Mesothelial cell of epicardium (in vitro differentiated cells): ENCODE data around the gene MRPL4. TPM values are rescaled to one million over a fixed set of nuclear protein-coding genes. Genes with fewer than 3 reads are reported as not detected.

Experiments
- DNase-seq, 2 experiments: peaks; one replicate each; pipeline ENCODE4 v3.0.0; 2021; ENCODE audit warnings: low spot score in 2 of 2; ENCODE audit not compliant: unreplicated experiment in 2 of 2
- H3K27ac Mint-ChIP-seq: 2 replicates; pipeline ENCODE4 v1.8.0; 2021; ENCODE audit warnings: mixed read lengths
- H3K27me3 Mint-ChIP-seq: 2 replicates; pipeline ENCODE4 v1.8.0; 2021; ENCODE audit warnings: low read depth, mixed read lengths
- H3K36me3 Mint-ChIP-seq: 2 replicates; pipeline ENCODE4 v1.8.0; 2021; ENCODE audit warnings: mixed read lengths
- H3K4me1 Mint-ChIP-seq: 2 replicates; pipeline ENCODE4 v1.8.0; 2021; ENCODE audit warnings: mixed read lengths
- H3K4me3 Mint-ChIP-seq: 2 replicates; pipeline ENCODE4 v1.8.0; 2021; ENCODE audit warnings: mild to moderate bottlenecking, moderate library complexity, mixed read lengths
- H3K9me3 Mint-ChIP-seq: 2 replicates; pipeline ENCODE4 v1.8.0; 2021; ENCODE audit warnings: mixed read lengths
- CTCF ChIP-seq: fragments of 200-600 bp; sonication (generic); IDR thresholded peaks from one replicate; pipeline ENCODE4 v1.5.0; 2021; ENCODE audit warnings: antibody characterized with exemption; ENCODE audit not compliant: unreplicated experiment
- total RNA-seq: library from RNA; stranded (reverse); gene quantifications from 3 replicates; pipeline ENCODE4 v1.2.1, GENCODE V29; 2021

MRPL4 gene
- total RNA-seq, 1 donor from 2014 or later = 54.1 TPM

- Mint-ChIP-seq H3K9me3 (no peaks in the 10 kb centered on the region), H3K27me3 (no peaks in the 10 kb centered on the region), H3K4me1 (peaks cover 10% of the 10 kb centered on the region), H3K36me3 (peaks cover 22% of the 10 kb centered on the region), H3K4me3 (no peak overlapping the region), H3K27ac (no peak overlapping the region)
- no peak for TF ChIP-seq CTCF
- DNase-seq = no peak
These were observed 2.2 kb downstream of the MRPL4 start for GRCh38 chr19:10254244-10254643.

DNA sequence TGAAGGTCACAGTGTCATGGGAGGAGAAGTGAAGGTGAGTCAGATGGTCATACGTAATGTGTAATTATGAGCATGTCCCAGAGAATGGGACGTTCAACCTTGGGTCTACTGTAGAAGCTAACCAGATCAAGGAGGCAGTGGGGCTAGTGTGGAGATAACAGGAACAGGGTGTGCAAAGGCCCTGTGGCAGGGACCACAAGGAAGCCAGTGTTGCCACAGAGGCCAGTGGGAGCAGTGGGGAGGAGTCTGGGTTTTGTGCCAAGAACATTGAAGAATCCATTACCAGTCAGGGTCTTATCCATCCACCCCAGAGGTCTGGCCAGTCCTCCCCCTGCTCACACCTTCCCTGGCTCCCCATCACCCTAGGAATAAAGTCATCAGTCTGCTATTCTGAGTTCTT, 3.3 kb downstream of the MRPL4 start:
- no peaks in the 10 kb centered on the region for H3K27me3 Mint-ChIP-seq
- no peak overlapping the region for H3K27ac Mint-ChIP-seq
- no peaks in the 10 kb centered on the region for H3K9me3 Mint-ChIP-seq
- peaks cover 10% of the 10 kb centered on the region for H3K4me1 Mint-ChIP-seq
- no peak for DNase-seq
- no peak overlapping the region for H3K4me3 Mint-ChIP-seq
- H3K36me3 Mint-ChIP-seq = peaks cover 22% of the 10 kb centered on the region
- no peak for TF ChIP-seq CTCF

GRCh38 chr19:10256551-10256950, 4.5 kb downstream of the MRPL4 start:
- no peak for TF ChIP-seq CTCF
- peaks cover 10% of the 10 kb centered on the region for H3K4me1 Mint-ChIP-seq
- H3K9me3 Mint-ChIP-seq = no peaks in the 10 kb centered on the region
- H3K27me3 Mint-ChIP-seq = no peaks in the 10 kb centered on the region
- peaks cover 22% of the 10 kb centered on the region for H3K36me3 Mint-ChIP-seq
- no peak overlapping the region for H3K27ac Mint-ChIP-seq
- no peak for DNase-seq
- H3K4me3 Mint-ChIP-seq = no peak overlapping the region

DNA sequence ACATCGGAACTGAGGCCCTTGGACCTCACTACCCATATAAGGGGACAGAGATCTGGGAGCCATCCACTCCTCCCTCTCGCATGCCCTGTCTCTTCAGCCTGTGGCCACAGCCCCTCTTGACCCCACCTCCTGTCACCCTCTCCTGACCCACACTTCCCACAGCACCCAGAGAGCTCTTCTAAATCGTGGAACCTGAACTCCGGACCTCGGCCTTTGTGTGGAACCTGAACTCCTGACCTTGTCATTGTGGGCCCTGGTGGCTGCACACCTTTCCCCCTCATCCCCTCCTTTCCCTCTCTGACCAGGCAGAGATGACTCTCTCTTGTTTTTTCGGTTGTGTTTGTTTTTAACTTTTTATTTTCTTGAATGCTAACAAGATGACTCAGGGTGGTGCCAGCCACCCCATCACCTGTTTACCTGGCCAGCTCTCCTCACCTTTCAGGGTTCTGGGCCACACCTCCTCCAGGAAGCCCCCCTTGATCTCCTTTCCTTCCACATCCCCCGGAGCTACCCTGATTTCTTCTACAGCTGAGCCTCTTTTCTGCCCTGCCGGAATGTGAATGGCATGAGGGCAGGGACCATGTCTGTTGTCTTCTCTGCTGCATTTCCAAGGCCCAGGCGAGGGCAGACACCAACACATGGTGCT, 5.1 kb downstream of the MRPL4 start:
- TF ChIP-seq CTCF = no peak
- DNase-seq = no peak
- no peaks in the 10 kb centered on the region for H3K9me3 Mint-ChIP-seq
- H3K27me3 Mint-ChIP-seq = no peaks in the 10 kb centered on the region
- H3K36me3 Mint-ChIP-seq = peaks cover 22% of the 10 kb centered on the region
- H3K27ac Mint-ChIP-seq = no peak overlapping the region
- no peak overlapping the region for H3K4me3 Mint-ChIP-seq
- peaks cover 6% of the 10 kb centered on the region for H3K4me1 Mint-ChIP-seq

DNA sequence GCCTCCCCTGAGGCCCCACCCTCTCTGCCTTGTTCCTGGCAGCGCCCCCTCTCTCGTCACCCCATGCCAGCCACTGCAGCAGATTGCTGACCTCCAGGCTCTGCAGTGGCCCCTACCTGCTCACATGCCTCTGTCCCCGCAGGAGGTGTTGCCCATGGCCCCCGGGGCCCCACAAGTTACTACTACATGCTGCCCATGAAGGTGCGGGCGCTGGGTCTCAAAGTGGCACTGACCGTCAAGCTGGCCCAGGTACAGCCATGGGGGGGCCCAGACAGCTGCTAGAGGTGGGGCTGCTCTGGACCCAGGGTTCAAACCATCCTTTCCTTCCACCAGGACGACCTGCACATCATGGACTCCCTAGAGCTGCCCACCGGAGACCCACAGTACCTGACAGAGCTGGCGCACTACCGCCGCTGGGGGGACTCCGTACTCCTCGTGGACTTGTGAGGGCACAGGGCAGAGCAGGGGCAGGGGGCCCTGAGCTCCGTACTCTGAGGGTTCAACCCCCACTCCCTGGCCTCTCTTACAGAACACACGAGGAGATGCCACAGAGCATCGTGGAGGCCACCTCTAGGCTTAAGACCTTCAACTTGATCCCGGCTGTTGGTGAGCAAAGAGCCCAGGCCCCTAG, 6.2 kb downstream of the MRPL4 start:
- Mint-ChIP-seq H3K36me3 (peaks cover 22% of the 10 kb centered on the region), H3K4me3 (no peak overlapping the region)
- no peak for TF ChIP-seq CTCF

More for the DNA sequence above, 6.2 kb downstream of the MRPL4 start:
- H3K27me3 Mint-ChIP-seq = no peaks in the 10 kb centered on the region
- H3K27ac Mint-ChIP-seq = no peak overlapping the region
- no peak for DNase-seq
- no peaks in the 10 kb centered on the region for H3K9me3 Mint-ChIP-seq
- no peaks in the 10 kb centered on the region for H3K4me1 Mint-ChIP-seq
